IPS-15b (cell line): ENCODE measurements around the gene DMAC2.
"Not testable (repeated sequence)": the region's sequence is repeated elsewhere in the genome, so short reads cannot be mapped to it uniquely, and the experiment has no call there.

Source experiments
- H3K27me3 ChIP-seq: one replicate; pipeline ENCODE4 v1.6.1; 2013; ENCODE audit warnings: low read length; ENCODE audit not compliant: control insufficient read depth, insufficient read depth
- H3K36me3 ChIP-seq: one replicate; pipeline ENCODE4 v1.6.1; 2013; ENCODE audit warnings: low read length; ENCODE audit not compliant: control insufficient read depth, insufficient read depth
- H3K4me1 ChIP-seq: one replicate; pipeline ENCODE4 v1.6.1; 2013; ENCODE audit warnings: mild to moderate bottlenecking, low read length; ENCODE audit not compliant: control insufficient read depth, insufficient read depth
- H3K4me3 ChIP-seq: one replicate; pipeline ENCODE4 v1.5.1; 2013; ENCODE audit warnings: low read depth, low read length
- H3K9ac ChIP-seq: one replicate; pipeline ENCODE4 v1.6.1; 2013; ENCODE audit warnings: low read depth, mild to moderate bottlenecking, low read length
- H3K9me3 ChIP-seq: one replicate; pipeline ENCODE4 v1.6.1; 2013; ENCODE audit warnings: mild to moderate bottlenecking, low read length; ENCODE audit not compliant: control insufficient read depth, insufficient read depth

DMAC2 gene

DNA sequence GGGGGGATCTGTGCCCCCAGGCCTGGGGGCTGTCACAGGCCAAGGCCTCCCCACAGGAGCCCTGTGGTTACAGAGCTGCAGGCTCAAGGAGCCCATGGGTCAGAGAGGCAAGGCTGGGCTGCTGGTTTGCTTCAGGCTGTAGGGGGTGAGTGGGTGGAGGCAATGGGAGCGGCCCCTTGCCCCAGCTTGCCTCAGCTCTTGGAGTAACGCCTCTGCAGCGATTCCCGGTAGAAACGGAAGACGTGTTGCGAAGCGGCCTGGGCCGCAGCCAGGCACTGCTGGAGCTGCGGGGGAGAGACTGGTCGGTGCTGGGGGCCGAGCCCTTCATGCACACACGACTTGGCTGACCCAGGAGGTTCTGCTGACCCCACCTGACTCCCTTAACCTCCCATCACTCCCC lies 53.3 kb downstream of the DMAC2 start:
- Histone ChIP-seq H3K36me3 (peaks cover 12% of the 10 kb centered on the region), H3K4me1 (no peaks in the 10 kb centered on the region), H3K4me3 (no peak overlapping the region), H3K27me3 (no peaks in the 10 kb centered on the region), H3K9ac (no peak overlapping the region), H3K9me3 (no peaks in the 10 kb centered on the region)

- no peak overlapping the region for H3K9ac ChIP-seq
- no peak overlapping the region for H3K4me3 ChIP-seq
- no peaks in the 10 kb centered on the region for H3K4me1 ChIP-seq
- H3K9me3 ChIP-seq = no peaks in the 10 kb centered on the region
- H3K36me3 ChIP-seq = peaks cover 6% of the 10 kb centered on the region
- H3K27me3 ChIP-seq = no peaks in the 10 kb centered on the region
Observed at GRCh38 chr19:41384351-41384750, 55.4 kb downstream of the DMAC2 start.

DNA sequence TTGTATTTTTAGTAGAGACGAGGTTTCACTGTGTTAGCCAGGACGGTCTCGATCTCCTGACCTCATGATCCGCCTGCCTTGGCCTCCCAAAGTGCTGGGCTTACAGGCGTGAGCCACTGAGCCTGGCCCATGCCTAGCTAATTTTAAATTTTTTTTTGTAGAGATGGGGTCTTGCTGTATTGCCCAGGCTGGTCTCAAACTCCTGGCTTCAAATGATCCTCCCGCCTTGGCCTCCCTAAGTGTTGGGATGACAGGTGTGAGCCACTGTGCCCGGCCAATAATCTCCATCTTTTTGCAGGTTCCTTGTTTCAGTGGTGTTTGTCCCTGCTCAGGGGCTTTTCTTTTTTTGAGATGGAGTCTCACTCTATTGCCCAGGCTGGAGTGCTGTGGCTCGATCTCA lies 58.2 kb downstream of the DMAC2 start:
- not testable (repeated sequence) for H3K4me3 ChIP-seq, H3K4me1 ChIP-seq, H3K9me3 ChIP-seq, H3K36me3 ChIP-seq, H3K9ac ChIP-seq, H3K27me3 ChIP-seq
